CD4-positive, alpha-beta T cell treated with Interleukin-15 for 4 hours (primary cell): ENCODE measurements around the gene POLR2C.

Source experiments
- DNase-seq: peaks from one replicate; pipeline ENCODE4 v3.0.0-alpha.2; 2020; ENCODE audit warnings: low spot score

Gene POLR2C

GRCh38 chr16:57504001-57504400, 41.5 kb downstream of the POLR2C start:
- DNase-seq: no peak

- no peak for DNase-seq
These were observed 42.0 kb downstream of the POLR2C start for GRCh38 chr16:57504491-57504890.

DNA sequence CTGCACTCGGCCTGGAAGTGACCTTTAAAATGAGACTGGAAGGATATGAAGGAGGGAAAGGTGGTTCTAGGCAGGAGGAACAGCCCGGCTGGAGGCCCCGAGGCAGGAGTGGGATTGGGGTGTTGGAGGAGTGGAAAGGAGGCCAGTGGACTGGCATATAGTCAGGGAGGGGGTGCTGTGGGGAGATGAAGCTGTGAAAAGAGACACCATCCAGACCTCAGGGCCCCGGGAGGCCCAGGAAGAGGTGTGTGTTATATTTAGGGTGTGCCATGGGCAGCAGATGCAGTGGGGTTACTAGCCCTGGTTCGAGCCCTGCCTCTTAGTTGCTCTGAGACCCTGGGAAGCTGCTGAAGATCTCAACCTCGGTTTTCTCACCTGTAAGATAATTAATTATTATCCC, 42.7 kb downstream of the POLR2C start:
- DNase-seq: no peak

DNA sequence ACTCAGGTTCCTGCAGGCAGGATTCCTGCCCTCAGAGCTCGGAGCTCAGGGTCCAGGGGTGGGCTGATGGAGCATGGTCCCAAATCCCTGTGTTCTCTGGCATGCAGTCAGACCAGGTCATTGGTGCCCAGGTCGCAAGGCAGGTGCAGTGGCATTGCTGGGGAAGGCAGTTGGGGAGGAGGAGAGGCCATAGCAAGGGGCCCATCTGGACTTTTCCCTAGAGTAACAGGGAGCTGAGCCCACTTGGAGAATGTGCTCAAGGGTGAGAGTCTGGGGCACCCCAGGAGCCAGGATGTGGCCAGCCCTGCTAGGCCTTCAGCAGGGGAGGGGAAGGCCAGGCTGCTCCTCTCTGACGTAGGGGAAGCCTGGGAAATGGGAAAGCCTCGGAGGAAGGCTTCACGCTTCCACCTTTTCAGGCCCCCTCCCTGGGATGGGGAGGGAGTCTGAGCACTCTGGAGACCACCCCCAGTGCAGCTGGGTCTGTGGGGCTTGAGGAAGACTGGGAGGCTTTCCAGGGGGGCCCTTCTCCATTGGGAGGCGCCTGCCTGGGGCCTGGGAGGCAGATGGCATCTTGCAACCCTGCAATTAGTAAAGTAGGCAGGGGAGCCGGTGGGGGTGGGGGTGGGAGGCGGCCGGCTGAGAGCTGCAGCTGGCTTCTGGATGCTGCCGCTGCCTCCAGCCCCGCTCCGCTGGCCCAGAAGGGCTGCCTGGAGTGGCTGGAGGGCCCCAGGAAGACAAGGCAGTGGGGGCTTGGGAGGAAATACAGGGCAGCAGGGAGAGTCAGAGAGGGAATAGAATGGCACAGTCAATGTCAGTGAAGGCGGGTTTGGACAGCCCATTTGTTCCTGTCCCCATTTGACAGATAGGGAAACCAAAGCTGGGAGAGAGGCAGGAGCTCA, 44.9 kb downstream of the POLR2C start:
- no peak for DNase-seq

- no peak for DNase-seq
These were observed 45.6 kb downstream of the POLR2C start for GRCh38 chr16:57508035-57508425.

DNA sequence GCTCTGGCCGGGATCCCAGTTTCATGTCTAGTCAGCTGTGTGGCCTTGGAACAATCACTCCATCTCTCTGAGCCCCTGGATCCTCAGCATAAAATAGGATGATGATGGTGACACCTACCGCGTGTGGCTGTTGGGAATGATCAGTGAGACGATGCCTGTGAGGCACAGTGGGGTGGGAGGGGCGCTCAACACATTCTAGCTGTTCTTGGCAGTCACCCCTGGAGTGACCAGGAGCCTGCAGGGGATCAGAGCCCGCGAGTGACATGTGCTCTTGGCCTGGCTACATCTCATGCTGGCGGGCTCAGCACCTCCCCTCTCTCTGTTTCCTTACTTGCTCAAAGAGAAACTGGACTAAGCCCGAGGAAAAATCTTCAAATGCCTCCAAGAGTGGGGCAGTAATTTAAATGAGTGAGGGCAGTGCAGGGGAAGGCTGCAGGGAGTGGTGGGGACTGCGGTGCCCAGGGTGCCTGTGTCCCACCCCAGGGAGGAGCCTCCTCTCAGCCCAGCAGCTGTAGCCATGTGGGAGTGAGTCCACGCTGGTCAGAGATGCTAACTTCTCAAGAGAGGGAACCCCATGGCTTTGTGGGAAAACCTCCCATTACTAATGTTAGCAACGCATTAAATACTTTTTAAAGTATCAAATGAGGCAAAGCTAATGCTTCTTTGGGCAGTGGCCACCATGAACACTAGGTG, 46.9 kb downstream of the POLR2C start:
- no peak for DNase-seq

- no peak for DNase-seq
These were observed 47.8 kb downstream of the POLR2C start for GRCh38 chr16:57510016-57510871.

GRCh38 chr16:57512296-57513001, 50.0 kb downstream of the POLR2C start:
- DNase-seq: no peak

- no peak for DNase-seq
These were observed 51.1 kb downstream of the POLR2C start for GRCh38 chr16:57513371-57514102.

DNA sequence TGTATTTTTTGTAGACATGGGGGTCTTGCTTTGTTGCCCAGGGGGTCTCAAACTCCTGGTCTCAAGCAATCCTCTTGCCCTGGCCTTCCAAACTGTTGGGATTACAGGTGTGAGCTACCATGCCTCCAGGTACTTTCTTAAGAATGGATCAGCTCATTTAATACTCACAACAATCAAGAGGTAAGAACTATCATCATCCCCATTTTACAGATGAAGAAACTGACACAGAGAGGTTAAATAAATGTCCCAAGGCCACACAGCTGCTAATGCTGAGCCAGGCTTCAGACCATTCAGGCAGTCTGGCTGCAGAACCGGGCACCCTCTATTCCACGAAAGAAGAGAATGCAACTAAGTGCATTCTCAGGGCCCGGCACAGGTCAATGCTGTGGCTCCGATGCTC, 51.9 kb downstream of the POLR2C start:
- DNase-seq: no peak

- DNase-seq: no peak
These were observed 52.5 kb downstream of the POLR2C start for GRCh38 chr16:57514791-57515600.

DNA sequence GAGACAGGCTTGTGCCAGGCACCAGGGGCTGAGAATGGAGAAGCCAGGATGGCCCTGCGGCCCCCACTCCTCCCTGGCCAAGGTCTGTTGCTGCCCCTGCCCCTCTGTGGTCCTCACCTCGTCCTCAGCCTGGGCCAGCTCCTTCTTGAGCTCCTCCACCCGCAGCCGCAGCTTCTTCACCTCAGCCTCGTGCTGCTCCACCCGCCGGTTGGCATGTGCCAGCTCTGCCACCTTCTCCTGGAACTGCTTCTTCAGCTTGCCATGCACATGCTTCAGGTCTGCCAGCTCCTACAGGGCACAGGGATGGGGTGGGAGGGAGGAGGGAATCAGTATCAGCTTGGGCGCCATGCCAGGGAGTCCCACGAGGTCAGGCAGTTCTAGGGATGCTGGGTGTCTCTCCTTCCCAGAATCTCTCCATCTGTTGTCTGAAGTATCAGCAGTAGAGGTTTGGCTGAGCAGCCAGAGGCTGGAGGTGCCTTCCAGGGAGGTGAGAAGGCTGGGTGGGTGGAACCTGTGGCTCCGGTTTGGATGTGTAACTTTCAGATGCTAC, 53.8 kb downstream of the POLR2C start:
- DNase-seq: no peak

GRCh38 chr16:57516773-57517172, 54.3 kb downstream of the POLR2C start:
- no peak for DNase-seq

DNA sequence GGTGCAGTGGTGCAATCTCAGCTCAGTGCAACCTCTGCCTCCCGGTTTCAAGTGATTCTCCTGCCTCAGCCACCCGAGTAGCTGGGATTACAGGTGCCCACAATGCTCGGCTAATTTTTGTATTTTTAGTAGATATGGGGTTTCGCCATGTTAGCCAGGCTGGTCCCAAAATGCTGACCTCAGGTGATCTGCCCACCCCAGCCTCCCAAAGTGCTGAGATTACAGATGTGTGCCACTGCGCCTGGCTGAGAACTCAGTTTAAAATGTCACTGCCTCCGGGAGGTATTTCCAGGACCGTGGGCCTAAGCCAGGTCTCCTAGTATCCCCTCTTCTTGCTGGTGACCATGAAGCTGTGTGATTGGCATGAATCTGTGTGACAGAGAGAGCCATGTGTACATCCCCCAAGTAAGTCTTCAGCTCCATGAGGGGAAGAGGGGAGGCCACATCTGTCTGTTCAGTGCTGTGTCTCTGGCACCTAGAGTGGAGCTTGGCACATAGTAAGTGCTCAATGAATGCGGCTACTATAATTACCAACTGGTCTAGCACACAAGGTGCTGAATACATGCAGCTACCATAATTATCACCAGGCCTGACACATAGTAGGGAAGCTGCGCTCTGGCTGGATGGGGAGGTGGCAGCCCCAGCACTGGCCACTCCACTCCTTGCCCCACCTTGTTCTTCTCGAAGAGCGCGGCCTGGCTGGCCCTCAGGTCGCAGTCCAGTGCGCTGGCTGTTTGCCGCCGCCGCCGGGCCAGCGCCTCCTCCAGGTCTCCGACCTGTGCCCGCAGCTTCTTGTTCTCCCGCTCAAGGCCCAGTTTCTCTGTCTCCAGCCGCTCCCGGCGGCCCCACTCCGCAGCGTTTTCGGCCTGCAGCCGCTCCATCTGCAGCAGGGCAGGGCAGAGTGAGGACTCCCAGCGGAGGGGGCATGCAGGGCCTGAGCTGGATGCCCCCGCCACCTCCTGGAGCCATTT, 55.2 kb downstream of the POLR2C start:
- DNase-seq: no peak

- no peak for DNase-seq
These were observed 56.0 kb downstream of the POLR2C start for GRCh38 chr16:57518520-57518919.

DNA sequence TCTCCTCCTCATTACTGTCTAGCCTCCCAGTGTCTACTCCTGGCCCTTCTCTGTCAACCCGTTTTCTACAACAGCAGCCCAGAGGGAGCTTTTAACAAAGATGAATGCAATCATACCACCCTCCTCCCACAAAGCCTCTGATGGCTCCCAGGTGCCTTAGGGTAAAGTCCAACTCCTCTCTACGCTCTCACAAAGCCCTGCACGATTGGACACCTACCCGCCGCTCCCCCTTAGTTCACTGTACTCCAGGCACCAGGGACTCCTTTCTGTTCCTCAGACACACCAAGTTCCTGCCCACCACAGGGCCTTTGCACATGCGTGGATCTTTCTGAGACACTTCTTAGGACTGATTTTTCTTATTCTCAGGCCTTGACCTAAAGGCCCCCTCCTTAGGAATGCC, 56.4 kb downstream of the POLR2C start:
- no peak for DNase-seq

DNA sequence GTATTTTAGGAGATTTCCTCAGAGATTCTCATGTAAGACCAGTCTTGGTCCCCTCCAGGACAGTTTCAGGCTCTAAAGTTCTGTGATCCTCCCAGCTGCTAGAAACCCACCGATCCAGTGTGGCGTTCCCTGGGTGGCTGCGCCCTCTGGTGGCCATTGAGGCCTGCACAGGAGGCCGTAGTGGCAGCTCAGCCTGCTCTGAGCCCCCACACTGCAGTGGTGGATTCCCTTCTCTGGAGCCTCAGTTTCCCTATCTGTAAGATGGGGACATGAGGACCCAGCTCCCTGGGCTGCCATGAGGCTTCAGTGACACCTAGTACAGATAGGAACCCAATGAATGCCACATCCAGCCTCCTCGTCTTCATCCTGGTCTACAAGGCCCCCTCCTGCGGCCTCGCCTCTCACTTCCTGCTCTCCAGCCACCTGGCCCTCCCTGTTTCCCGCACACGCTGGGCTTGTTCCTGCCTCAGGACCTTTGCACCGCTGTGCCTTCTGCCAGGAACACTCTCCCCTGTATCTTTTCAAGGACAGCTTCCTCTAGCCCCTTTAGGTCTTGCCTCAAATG, 57.4 kb downstream of the POLR2C start:
- peak; percentile 82 for DNase-seq
